UCSD-AML1 (cell line): ENCODE data around the gene PDE4D.
A peak's percentile ranks its signal among the peaks of the same experiment; 100 is the strongest.

Experiments used
- DNase-seq: peaks from one replicate; lab custom pipeline; 2025; ENCODE audit not compliant: unreplicated experiment; lab: John Stamatoyannopoulos, UW

The PDE4D gene

DNA sequence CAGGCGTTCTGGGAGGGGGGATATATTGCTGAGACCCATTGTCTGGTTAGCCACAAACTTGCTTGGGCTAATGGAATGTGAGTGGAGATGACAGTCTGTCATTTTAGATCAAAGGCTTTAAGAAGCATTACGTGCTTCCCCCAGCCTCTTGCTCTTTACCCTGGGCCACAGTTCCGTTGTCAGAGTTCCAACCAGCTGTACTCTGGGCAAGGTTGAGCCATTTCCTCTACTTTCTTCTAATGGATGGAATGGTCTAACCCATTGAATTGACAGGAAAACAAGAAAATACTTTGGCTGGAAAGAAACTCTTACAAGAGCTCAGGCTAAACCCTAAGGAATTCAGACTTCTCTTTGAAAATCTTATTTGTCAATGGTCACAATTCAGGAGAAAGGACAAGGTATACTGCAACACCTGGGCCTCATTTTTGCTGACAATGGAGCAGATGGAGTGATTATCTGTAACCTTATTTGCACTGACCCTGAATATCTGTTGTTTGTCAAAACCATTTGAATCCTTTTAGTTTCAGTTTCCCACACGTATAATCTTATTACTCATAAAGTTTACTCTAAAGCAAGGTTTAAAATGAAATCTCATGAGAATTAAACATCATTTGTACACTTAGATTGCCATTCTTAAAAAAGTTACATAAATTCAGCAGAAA lies 231.4 kb downstream of the PDE4D start:
- DNase-seq: peak; percentile 23

GRCh38 chr5:59661311-59661710 lies 232.2 kb downstream of the PDE4D start:
- DNase-seq: no peak

DNA sequence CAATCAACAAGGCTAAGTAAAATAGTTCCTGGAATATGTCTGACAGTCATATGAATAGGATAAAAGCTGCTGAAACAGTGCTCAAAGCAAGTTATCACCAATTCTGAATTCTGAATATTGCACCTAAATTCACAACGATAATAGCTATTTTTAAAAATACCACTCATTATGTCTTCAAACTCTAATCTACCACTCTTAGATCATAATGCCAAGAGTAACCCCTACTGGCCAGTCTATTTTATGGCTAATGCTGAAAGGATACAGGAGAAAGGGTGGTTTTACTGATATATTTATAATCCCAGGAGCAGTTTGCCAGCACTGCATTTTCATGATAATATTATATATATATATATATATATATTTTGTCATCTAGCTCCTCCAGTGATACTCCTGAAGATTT lies 232.8 kb downstream of the PDE4D start:
- no peak for DNase-seq

GRCh38 chr5:59656351-59657254 lies 236.9 kb downstream of the PDE4D start:
- DNase-seq: peak; percentile 46

DNA sequence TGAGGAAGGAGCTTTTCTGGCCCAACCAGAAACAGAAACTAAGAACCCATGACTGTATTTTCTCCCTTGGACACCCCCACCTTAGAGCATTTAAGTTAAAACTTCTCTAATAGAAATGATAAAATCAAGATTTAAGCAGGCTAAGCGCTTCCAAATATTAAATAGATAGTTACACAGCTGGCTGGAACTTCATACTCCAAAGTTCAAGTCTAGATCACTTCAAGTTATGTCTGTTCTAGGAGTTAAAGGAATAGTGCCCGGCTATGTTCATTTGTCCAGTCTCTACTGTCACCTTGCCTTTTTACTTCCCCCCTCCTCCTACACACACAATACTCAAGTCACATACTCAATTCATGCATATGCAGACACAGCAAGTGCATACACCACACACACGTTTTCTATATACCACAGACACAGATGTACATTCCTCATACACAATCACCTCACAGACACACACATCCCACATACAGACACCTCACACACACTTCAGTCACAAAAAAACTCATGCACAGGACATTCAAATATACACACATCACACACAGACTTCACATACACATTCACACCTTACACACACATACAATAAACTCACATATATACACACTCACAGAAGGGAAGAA lies 237.7 kb downstream of the PDE4D start:
- no peak for DNase-seq

GRCh38 chr5:59654691-59655090 lies 238.8 kb downstream of the PDE4D start:
- DNase-seq: no peak

- DNase-seq: no peak
Measured at GRCh38 chr5:59652449-59652848, 241.1 kb downstream of the PDE4D start.

- DNase-seq: peak; percentile 26
Measured at GRCh38 chr5:59648949-59649921, 244.3 kb downstream of the PDE4D start.

DNA sequence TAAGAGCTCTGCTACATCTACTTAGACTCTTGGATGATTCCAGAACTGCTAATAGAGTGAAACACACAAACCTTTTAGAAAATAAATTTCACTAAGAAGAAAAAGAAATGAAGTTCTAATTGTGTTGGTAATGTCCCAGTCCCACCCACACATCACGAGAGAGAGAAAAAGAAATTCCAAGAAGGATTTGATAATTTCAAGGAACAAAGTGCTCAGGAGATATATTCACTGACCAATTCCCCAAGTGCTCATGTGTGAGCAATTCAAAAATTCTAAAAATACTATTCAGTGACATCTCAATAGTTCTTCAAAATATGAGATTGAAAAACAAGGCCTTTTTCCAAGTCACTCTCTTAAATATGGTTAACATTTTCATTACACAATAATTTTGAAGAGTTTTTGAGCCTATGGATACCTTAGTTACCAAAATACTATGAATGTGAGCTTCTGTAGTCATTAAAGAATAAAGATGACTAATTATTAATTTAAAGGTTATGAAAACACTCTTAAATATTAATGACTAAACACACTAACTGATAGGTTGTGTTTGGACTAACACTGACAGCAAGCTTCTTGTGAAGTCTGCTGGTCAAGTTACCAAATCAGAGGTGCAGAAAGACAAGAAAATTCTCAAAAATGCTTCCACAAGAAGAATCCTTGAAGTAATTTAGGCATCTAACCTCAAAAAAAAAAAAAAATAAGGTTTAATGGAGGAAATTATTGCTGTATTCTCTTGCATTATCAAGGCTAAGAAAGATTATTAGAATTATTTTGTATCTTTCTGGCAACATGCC lies 245.3 kb downstream of the PDE4D start:
- no peak for DNase-seq

- no peak for DNase-seq
Measured at GRCh38 chr5:59645380-59645779, 248.1 kb downstream of the PDE4D start.

GRCh38 chr5:59640411-59640810 lies 253.1 kb downstream of the PDE4D start:
- no peak for DNase-seq

GRCh38 chr5:59637884-59638580 lies 255.5 kb downstream of the PDE4D start:
- DNase-seq: no peak

DNA sequence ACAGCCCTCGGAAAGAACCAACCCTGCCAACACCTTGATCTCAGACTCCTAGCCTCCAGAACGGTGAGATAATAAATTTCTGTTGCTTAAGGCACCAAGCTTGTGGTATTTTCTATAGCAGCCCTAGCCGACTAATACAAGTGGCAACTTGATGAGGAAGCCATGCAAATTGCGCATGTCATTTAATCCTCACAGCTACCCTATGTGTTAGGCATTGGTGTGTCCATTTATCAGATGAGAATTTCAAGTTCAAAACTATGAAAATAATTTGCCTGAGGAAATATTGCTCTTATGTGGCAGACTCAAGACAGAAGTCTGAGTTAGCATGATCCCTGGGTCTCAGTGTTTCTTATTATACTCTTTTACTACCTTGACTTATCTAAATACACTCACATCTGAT lies 264.0 kb downstream of the PDE4D start:
- no peak for DNase-seq

GRCh38 chr5:59628062-59628828 lies 265.3 kb downstream of the PDE4D start:
- DNase-seq: no peak

- DNase-seq: no peak
Measured at GRCh38 chr5:59624898-59625297, 268.6 kb downstream of the PDE4D start.

- no peak for DNase-seq
Measured at GRCh38 chr5:59622848-59623247, 270.7 kb downstream of the PDE4D start.

GRCh38 chr5:59621477-59621876 lies 272.0 kb downstream of the PDE4D start:
- DNase-seq: no peak

DNA sequence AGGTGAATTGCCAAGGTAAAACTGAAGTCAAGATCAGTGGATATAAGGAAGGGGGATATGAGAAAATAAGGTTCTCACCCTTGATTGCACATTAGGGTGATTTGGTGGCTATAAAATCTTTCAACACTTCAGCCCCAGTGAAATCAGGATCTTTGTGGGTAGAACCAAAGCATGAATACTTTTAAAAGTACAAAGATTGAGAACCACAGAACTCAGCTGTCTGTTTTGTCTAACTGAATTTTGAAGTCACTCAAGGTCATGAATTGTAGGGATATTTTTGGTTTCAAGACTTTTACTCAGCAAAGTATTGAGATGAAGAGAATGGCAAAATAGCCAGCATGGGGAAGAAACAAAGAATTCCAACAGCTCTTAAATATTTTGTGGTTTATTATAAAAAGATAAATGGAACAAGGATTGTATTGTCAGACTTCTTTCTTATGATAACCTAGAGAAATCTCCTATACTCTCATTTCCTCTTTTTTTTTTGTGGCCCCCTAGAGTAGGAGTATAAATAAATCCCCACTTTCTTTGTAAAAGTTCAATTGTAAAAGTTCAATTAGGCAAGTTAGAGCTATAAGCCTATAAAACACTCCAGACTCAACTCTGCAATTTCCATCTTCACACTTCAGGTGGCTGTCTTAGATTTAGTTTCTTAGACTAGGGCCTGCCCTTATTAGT lies 272.9 kb downstream of the PDE4D start:
- no peak for DNase-seq
